ENCODE data around the gene DISC1. TPM values are rescaled to one million over a fixed set of nuclear protein-coding genes. Genes with fewer than 3 reads are reported as not detected.
A peak's percentile ranks its signal among the peaks of the same experiment; 100 is the strongest.

DISC1 gene
- total and polyA plus RNA-seq, 2 donors (not counting 3 experiments of a cell fraction or from before 2014, with no cell fraction given), result 3.3 to 14.7 TPM

DNA sequence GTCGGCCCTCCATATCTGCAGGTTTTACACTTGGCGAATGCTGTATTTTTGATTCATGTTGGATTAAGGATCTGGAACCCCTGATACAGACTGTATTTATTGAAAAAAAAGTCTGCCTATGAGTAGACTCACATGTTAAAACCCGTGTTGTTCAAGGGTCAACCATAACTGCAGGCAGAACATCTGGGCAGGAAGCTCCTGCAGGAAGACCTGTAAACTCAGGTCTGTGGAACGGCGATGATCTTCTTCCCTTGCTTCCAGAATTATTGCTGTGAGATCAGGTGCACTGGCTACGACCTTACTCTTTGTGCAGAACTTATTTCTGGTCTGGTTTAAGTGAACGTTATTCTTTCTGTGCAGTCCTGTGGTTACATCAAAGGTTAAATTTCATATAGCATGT is 96.6 kb downstream of the DISC1 start:
- intact Hi-C loops (cut with micrococcal nuclease), result loop anchor here (10.0 kb wide), 1 partner anchor 1512 kb away; no protein-coding TSS in a partner anchor
- POLR2A ChIA-PET, result no interaction called here
- no peaks in the 10 kb centered on the region for H3K4me1 ChIP-seq (ENCODE audit: control insufficient read depth, extremely low read depth, insufficient read depth, low read length)
- no peak overlapping the region for H3K4me3 ChIP-seq (replicated peaks in 1 of 3; ENCODE audit: insufficient read depth in 1 of 3, low read depth in 1 of 3, low read length in 3 of 3)
- no peaks in the 10 kb centered on the region for H3K36me3 ChIP-seq (ENCODE audit: control insufficient read depth in 2 of 2, extremely low read depth in 1 of 2, insufficient read depth in 2 of 2, low read length in 2 of 2)
- no peaks in the 10 kb centered on the region for H3K9me1 ChIP-seq (replicated peaks; ENCODE audit: control insufficient read depth, extremely low read depth, insufficient read depth, low read length)
- CTCF ChIA-PET, result no interaction called here
- H3K9ac ChIP-seq (replicated peaks; ENCODE audit: extremely low read depth, insufficient read depth, low read length), result no peak overlapping the region
- BruUV-seq (replicated peaks), result no TSS peak
- no peak overlapping the region for H3K4me2 ChIP-seq (ENCODE audit: insufficient read depth, low read length)
- H3K79me2 ChIP-seq (ENCODE audit: control insufficient read depth, insufficient read depth, low read length), result no peaks in the 10 kb centered on the region
- no peak for FAIRE-seq
- no peaks in the 10 kb centered on the region for H3K27me3 ChIP-seq (ENCODE audit: control insufficient read depth in 2 of 2, insufficient read depth in 2 of 2, low read length in 2 of 2)
- DNase-seq (ENCODE audit: low read depth, low spot score), result peak; percentile 49
- no peak overlapping the region for H3K27ac ChIP-seq (ENCODE audit: insufficient read depth, low read depth, low read length)
- TF ChIP-seq MAX (IDR thresholded peaks at IDR 0.05; ENCODE audit: insufficient read depth, insufficient read length) (no peak), POLR2AphosphoS5 (IDR thresholded peaks at IDR 0.05; ENCODE audit: insufficient read depth, low read depth, low read length) (no peak), JUN (IDR thresholded peaks at IDR 0.05; ENCODE audit: borderline replicate concordance, insufficient read depth, insufficient read length, low read depth) (no peak), GATA2 (IDR thresholded peaks at IDR 0.05; ENCODE audit: insufficient read depth, insufficient read length, low read depth, low read length) (no peak), MYC (IDR thresholded peaks at IDR 0.05; ENCODE audit: low read depth, low read length) (no peak)
- dilution Hi-C loops (cut with MboI; ENCODE audit: extremely low pct_ligation_motif_present, low sequenced_read_pairs), result no loop called here
- H3K9me3 ChIP-seq (replicated peaks; ENCODE audit: control insufficient read depth, insufficient read depth, low read length), result no peaks in the 10 kb centered on the region
- H4K20me1 ChIP-seq (replicated peaks; ENCODE audit: control insufficient read depth, extremely low read depth, insufficient read depth, low read length), result no peaks in the 10 kb centered on the region
- no peak overlapping the region for H2AFZ ChIP-seq (ENCODE audit: low read depth, low read length)

- no peak overlapping the region for H3K4me3 ChIP-seq (replicated peaks in 1 of 3; ENCODE audit: insufficient read depth in 1 of 3, low read depth in 1 of 3, low read length in 3 of 3)
- CTCF ChIA-PET, result no interaction called here
- no peaks in the 10 kb centered on the region for H3K79me2 ChIP-seq (ENCODE audit: control insufficient read depth, insufficient read depth, low read length)
- intact Hi-C loops (cut with micrococcal nuclease) (loop anchor here (10.0 kb wide), 1 partner anchor 1511 kb away; no protein-coding TSS in a partner anchor), dilution Hi-C loops (cut with MboI; ENCODE audit: extremely low pct_ligation_motif_present, low sequenced_read_pairs) (no loop called here)
- no peaks in the 10 kb centered on the region for H3K9me3 ChIP-seq (replicated peaks; ENCODE audit: control insufficient read depth, insufficient read depth, low read length)
- no peak overlapping the region for H3K4me2 ChIP-seq (ENCODE audit: insufficient read depth, low read length)
- no peak for FAIRE-seq
- BruUV-seq (replicated peaks), result no TSS peak
- H4K20me1 ChIP-seq (replicated peaks; ENCODE audit: control insufficient read depth, extremely low read depth, insufficient read depth, low read length), result no peaks in the 10 kb centered on the region
- no peak overlapping the region for H3K27ac ChIP-seq (ENCODE audit: insufficient read depth, low read depth, low read length)
- H2AFZ ChIP-seq (ENCODE audit: low read depth, low read length), result no peak overlapping the region
- H3K36me3 ChIP-seq (ENCODE audit: control insufficient read depth in 2 of 2, extremely low read depth in 1 of 2, insufficient read depth in 2 of 2, low read length in 2 of 2), result no peaks in the 10 kb centered on the region
- TF ChIP-seq POLR2A (IDR thresholded peaks at IDR 0.05; ENCODE audit: low read depth, low read length), result no peak
- TF ChIP-seq FOS (IDR thresholded peaks at IDR 0.05; ENCODE audit: borderline replicate concordance, insufficient read depth, low read length), result no peak
- no peak for TF ChIP-seq MYC (IDR thresholded peaks at IDR 0.05; ENCODE audit: low read depth, low read length)
- no peak for TF ChIP-seq MAX (IDR thresholded peaks at IDR 0.05; ENCODE audit: insufficient read depth, insufficient read length)
- no peak for TF ChIP-seq GATA2 (IDR thresholded peaks at IDR 0.05; ENCODE audit: insufficient read depth, insufficient read length, low read depth, low read length)
- no peak for TF ChIP-seq EZH2 (IDR thresholded peaks at IDR 0.05; ENCODE audit: borderline replicate concordance, low read depth, low read length, severe bottlenecking)
- TF ChIP-seq POLR2AphosphoS5 (IDR thresholded peaks at IDR 0.05; ENCODE audit: insufficient read depth, low read depth, low read length), result no peak
- no peak for TF ChIP-seq CTCF (IDR thresholded peaks at IDR 0.05; ENCODE audit: extremely low read depth in 1 of 2, insufficient read depth in 1 of 2, low read depth in 1 of 2, low read length in 2 of 2)
- no peak for TF ChIP-seq JUN (IDR thresholded peaks at IDR 0.05; ENCODE audit: borderline replicate concordance, insufficient read depth, insufficient read length, low read depth)
- no peaks in the 10 kb centered on the region for H3K9me1 ChIP-seq (replicated peaks; ENCODE audit: control insufficient read depth, extremely low read depth, insufficient read depth, low read length)
- DNase-seq (ENCODE audit: low read depth, low spot score), result no peak
- POLR2A ChIA-PET, result no interaction called here
- H3K9ac ChIP-seq (replicated peaks; ENCODE audit: extremely low read depth, insufficient read depth, low read length), result no peak overlapping the region
- H3K27me3 ChIP-seq (ENCODE audit: control insufficient read depth in 2 of 2, insufficient read depth in 2 of 2, low read length in 2 of 2), result no peaks in the 10 kb centered on the region
- no peaks in the 10 kb centered on the region for H3K4me1 ChIP-seq (ENCODE audit: control insufficient read depth, extremely low read depth, insufficient read depth, low read length)
These were observed 97.5 kb downstream of the DISC1 start for GRCh38 chr1:231724041-231724440.
